Suprapubic skin (tissue), 4 donors: ENCODE results near the gene REG4.

ENCODE experiments used
- CTCF ChIP-seq, 2 donors: fragments of 200-600 bp in 1 of 2; fragments of 450-650 bp in 1 of 2; sonication (generic) in 1 of 2; IDR thresholded peaks; one replicate each; pipeline ENCODE4 v1.5.1; 2016 to 2019; ENCODE audit warnings: antibody characterized with exemption in 2 of 2, mild to moderate bottlenecking in 1 of 2, moderate library complexity in 1 of 2
- POLR2A ChIP-seq, 2 donors: fragments of 450-650 bp; IDR thresholded peaks; one replicate each; pipeline ENCODE4 v1.6.1; 2017; ENCODE audit warnings: antibody characterized with exemption in 2 of 2, mild to moderate bottlenecking in 2 of 2, moderate library complexity in 2 of 2
- POLR2AphosphoS5 ChIP-seq, 3 donors: sonication (generic); formaldehyde crosslinking; IDR thresholded peaks; one replicate each; pipeline ENCODE4 v1.6.1; 2017; ENCODE audit warnings: antibody characterized with exemption in 3 of 3

GRCh38 chr1:119816407-119816806 is 5.1 kb upstream of the REG4 start:
- TF ChIP-seq POLR2A (IDR thresholded peaks at IDR 0.05), result no peak
- TF ChIP-seq CTCF (IDR thresholded peaks at IDR 0.05), result no peak
- TF ChIP-seq POLR2AphosphoS5 (IDR thresholded peaks at IDR 0.05), result no peak
